Uterus (tissue), 2 donors: ENCODE data around the gene ADPRHL1.

Experiments
- POLR2A ChIP-seq, 2 donors: fragments of 450-650 bp; IDR thresholded peaks; one replicate each; pipeline ENCODE4 v1.6.1; 2016; ENCODE audit warnings: antibody characterized with exemption in 2 of 2, mild to moderate bottlenecking in 1 of 2, moderate library complexity in 1 of 2
- TF ChIP-seq, protein P1 (sequence below), 4 experiments: fragments of 200-600 bp in 2 of 4; fragments of 450-650 bp in 2 of 4; sonication (generic) in 2 of 4; IDR thresholded peaks; one replicate each; pipeline ENCODE4 v1.5.1; 2016 to 2019; ENCODE audit warnings: antibody characterized with exemption in 4 of 4, mild to moderate bottlenecking in 2 of 4, moderate library complexity in 1 of 4

DNA sequence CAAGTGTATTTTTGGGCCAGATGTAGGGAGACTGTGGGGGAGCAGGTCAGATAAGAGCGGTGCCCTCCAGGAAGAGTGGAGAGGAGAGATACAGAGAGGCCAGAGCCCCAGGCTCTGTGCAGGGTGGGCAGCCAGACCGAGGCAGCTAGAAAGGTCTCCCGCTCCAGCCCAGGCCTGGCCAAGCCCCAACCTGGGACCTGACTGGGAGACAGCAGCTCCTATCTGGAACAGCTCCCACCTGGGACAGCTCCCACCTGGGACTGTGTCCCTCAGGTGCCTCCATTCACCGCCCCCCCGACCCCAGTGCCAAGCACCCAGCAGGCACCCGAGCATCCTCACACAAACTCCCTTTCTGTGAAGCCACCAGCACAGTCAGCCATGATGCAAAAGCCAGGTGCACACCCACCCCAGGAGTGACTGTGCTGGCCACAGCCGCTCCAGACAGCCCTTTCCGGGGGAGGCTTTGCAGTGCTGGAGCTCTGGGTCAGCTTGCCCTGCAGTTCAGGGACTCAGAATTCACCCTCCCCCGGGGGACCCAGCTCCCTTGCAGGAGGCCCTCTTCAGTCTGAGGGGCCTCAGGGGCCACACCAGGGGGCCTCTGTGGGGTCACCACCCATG, 87.2 kb downstream of the ADPRHL1 start:
- TF ChIP-seq, protein P1, sequence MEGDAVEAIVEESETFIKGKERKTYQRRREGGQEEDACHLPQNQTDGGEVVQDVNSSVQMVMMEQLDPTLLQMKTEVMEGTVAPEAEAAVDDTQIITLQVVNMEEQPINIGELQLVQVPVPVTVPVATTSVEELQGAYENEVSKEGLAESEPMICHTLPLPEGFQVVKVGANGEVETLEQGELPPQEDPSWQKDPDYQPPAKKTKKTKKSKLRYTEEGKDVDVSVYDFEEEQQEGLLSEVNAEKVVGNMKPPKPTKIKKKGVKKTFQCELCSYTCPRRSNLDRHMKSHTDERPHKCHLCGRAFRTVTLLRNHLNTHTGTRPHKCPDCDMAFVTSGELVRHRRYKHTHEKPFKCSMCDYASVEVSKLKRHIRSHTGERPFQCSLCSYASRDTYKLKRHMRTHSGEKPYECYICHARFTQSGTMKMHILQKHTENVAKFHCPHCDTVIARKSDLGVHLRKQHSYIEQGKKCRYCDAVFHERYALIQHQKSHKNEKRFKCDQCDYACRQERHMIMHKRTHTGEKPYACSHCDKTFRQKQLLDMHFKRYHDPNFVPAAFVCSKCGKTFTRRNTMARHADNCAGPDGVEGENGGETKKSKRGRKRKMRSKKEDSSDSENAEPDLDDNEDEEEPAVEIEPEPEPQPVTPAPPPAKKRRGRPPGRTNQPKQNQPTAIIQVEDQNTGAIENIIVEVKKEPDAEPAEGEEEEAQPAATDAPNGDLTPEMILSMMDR (IDR thresholded peaks at IDR 0.05), result no peak
- no peak for TF ChIP-seq POLR2A (IDR thresholded peaks at IDR 0.05)
